Tibial nerve (tissue), 4 donors: Measurements from ENCODE around the gene BRSK2.

ENCODE experiments used
- CTCF ChIP-seq, 5 experiments: fragments of 200-600 bp in 3 of 5; fragments of 450-650 bp in 2 of 5; sonication (generic) in 3 of 5; IDR thresholded peaks; one replicate each; pipeline ENCODE4 v1.5.1; 2016 to 2019; ENCODE audit warnings: antibody characterized with exemption in 5 of 5, mild to moderate bottlenecking in 3 of 5, moderate library complexity in 2 of 5
- EP300 ChIP-seq, 2 donors: sonication (generic); formaldehyde crosslinking; IDR thresholded peaks; one replicate each; pipeline ENCODE4 v1.6.1; 2017; ENCODE audit warnings: antibody characterized with exemption in 2 of 2, mild to moderate bottlenecking in 1 of 2
- POLR2A ChIP-seq, 2 donors: fragments of 450-650 bp; IDR thresholded peaks; one replicate each; pipeline ENCODE4 v1.6.1; 2017; ENCODE audit warnings: antibody characterized with exemption in 2 of 2, mild to moderate bottlenecking in 2 of 2, moderate library complexity in 2 of 2

- TF ChIP-seq CTCF (IDR thresholded peaks at IDR 0.05) (no peak), EP300 (IDR thresholded peaks at IDR 0.05) (no peak), POLR2A (IDR thresholded peaks at IDR 0.05) (no peak)
These were observed 56.2 kb downstream of the BRSK2 start for GRCh38 chr11:1445741-1446445.
